Measurements from ENCODE around the gene CD74.

GRCh38 chr5:150431574-150431973 is 18.9 kb upstream of the CD74 start:
- TF ChIP-seq EZH2 (conservative IDR thresholded peaks at IDR 0.05; ENCODE audit: low read depth, low read length) (no peak), ZNF780A (CRISPR knock-in tag; IDR thresholded peaks at IDR 0.05) (no peak), SNRNP70 (IDR thresholded peaks at IDR 0.05; ENCODE audit: low read depth, low read length) (no peak), FUBP1 (CRISPR knock-in tag; IDR thresholded peaks at IDR 0.05; ENCODE audit: borderline replicate concordance) (no peak), ZNF274 (CRISPR knock-in tag; IDR thresholded peaks at IDR 0.05) (no peak), NFKB2 (CRISPR knock-in tag; IDR thresholded peaks at IDR 0.05; ENCODE audit: borderline replicate concordance) (no peak), TBL1XR1 (IDR thresholded peaks at IDR 0.05; ENCODE audit: borderline replicate concordance, low read length, partially characterized antibody) (no peak), ZC3H4 (CRISPR knock-in tag; IDR thresholded peaks at IDR 0.05; ENCODE audit: borderline replicate concordance) (no peak)

Measured in HepG2 (cell line).